ENCODE measurements around the gene GHR. TPM values are rescaled to one million over a fixed set of nuclear protein-coding genes. Genes with fewer than 3 reads are reported as not detected.

The GHR gene
- total RNA-seq, 1 experiment from 2014 or later: 0.05 TPM

DNA sequence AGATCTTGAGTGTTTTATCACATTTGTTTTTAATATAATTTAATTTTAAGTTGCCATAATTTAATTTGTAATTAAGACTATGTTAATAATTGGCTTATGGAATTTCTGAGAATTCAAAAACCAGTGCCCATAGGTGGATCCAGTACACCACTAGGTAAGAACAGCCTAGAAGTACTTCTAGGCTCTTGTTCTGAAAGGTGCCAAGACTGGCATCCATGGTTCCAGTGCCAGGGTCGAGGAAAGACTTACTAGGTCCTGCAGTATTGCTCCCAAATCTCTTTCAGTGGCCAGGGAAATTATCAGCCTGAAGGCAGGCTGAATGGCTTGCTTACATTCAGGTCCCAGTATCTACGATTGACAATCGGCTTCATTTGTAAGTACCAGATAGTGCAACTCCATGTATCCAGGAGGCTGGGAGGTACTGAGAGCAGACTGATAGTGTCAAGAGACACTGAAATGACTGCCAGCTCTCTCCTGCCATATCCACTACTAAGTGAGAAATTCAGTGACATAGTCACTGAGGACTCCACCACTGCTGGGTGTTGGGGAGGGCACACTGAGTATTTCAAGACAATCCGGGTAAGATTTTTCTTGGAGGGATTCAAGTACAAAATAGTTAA lies 174.2 kb downstream of the GHR start:
- CTCF ChIA-PET: no interaction called here
- no peak overlapping the region for H3K4me3 ChIP-seq (ENCODE audit: low read depth in 2 of 2, low read length in 2 of 2)
- TF ChIP-seq, protein P1, sequence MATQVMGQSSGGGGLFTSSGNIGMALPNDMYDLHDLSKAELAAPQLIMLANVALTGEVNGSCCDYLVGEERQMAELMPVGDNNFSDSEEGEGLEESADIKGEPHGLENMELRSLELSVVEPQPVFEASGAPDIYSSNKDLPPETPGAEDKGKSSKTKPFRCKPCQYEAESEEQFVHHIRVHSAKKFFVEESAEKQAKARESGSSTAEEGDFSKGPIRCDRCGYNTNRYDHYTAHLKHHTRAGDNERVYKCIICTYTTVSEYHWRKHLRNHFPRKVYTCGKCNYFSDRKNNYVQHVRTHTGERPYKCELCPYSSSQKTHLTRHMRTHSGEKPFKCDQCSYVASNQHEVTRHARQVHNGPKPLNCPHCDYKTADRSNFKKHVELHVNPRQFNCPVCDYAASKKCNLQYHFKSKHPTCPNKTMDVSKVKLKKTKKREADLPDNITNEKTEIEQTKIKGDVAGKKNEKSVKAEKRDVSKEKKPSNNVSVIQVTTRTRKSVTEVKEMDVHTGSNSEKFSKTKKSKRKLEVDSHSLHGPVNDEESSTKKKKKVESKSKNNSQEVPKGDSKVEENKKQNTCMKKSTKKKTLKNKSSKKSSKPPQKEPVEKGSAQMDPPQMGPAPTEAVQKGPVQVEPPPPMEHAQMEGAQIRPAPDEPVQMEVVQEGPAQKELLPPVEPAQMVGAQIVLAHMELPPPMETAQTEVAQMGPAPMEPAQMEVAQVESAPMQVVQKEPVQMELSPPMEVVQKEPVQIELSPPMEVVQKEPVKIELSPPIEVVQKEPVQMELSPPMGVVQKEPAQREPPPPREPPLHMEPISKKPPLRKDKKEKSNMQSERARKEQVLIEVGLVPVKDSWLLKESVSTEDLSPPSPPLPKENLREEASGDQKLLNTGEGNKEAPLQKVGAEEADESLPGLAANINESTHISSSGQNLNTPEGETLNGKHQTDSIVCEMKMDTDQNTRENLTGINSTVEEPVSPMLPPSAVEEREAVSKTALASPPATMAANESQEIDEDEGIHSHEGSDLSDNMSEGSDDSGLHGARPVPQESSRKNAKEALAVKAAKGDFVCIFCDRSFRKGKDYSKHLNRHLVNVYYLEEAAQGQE (IDR thresholded peaks at IDR 0.05; ENCODE audit: insufficient read depth in 1 of 2, low read depth in 2 of 2, low read length in 1 of 2): no peak
- TF ChIP-seq POLR2AphosphoS5 (IDR thresholded peaks at IDR 0.05; ENCODE audit: low read depth, low read length) (no peak), TCF7L2 (IDR thresholded peaks at IDR 0.05; ENCODE audit: low read depth, low read length) (no peak), SIN3A (IDR thresholded peaks at IDR 0.05; ENCODE audit: borderline replicate concordance, insufficient read depth, low read depth, low read length) (no peak)
- TF ChIP-seq, protein P2, sequence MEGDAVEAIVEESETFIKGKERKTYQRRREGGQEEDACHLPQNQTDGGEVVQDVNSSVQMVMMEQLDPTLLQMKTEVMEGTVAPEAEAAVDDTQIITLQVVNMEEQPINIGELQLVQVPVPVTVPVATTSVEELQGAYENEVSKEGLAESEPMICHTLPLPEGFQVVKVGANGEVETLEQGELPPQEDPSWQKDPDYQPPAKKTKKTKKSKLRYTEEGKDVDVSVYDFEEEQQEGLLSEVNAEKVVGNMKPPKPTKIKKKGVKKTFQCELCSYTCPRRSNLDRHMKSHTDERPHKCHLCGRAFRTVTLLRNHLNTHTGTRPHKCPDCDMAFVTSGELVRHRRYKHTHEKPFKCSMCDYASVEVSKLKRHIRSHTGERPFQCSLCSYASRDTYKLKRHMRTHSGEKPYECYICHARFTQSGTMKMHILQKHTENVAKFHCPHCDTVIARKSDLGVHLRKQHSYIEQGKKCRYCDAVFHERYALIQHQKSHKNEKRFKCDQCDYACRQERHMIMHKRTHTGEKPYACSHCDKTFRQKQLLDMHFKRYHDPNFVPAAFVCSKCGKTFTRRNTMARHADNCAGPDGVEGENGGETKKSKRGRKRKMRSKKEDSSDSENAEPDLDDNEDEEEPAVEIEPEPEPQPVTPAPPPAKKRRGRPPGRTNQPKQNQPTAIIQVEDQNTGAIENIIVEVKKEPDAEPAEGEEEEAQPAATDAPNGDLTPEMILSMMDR (IDR thresholded peaks at IDR 0.05): no peak
- in situ Hi-C loops (cut with HindIII; ENCODE audit: low pct_unique_long_range_greater_than_20kb, low sequenced_read_pairs) (no loop called here), intact Hi-C loops (cut with micrococcal nuclease; ENCODE audit: unreplicated experiment) (no loop called here)
- no peak overlapping the region for H3K27ac ChIP-seq (ENCODE audit: low read length)
- H3K9me3 ChIP-seq (ENCODE audit: control insufficient read depth, insufficient read depth, low read depth, low read length): no peaks in the 10 kb centered on the region
- no peak for DNase-seq (ENCODE audit: low read depth, low spot score)
- H3K27me3 ChIP-seq (ENCODE audit: control insufficient read depth, insufficient read depth, low read length): no peaks in the 10 kb centered on the region
- H3K36me3 ChIP-seq (ENCODE audit: control insufficient read depth, insufficient read depth, low read length): no peaks in the 10 kb centered on the region
- H3K4me1 ChIP-seq (ENCODE audit: control insufficient read depth, insufficient read depth, low read length): no peaks in the 10 kb centered on the region
- BruUV-seq (replicated peaks): no TSS peak
- no peak for ATAC-seq
- POLR2A ChIA-PET: no interaction called here

DNA sequence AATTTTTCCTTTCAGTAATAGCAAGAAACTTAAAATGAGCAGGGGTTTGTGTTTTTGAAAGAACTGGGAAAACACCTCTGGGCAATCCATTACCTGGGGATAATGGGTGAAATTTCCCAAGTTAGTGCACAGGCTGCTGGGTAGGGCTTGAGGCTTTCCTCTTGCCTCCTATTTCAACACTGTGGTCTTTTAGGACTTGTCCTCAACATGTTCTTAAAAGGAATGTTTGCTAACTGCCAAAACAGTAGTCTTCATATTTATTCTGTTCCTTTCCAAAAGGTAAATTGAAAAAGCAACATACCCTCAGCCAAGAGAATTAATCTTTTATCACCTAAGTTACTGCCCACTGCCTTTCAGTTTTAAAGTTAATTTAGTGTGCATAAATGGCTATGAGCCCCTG lies 175.1 kb downstream of the GHR start:
- no peaks in the 10 kb centered on the region for H3K36me3 ChIP-seq (ENCODE audit: control insufficient read depth, insufficient read depth, low read length)
- H3K27me3 ChIP-seq (ENCODE audit: control insufficient read depth, insufficient read depth, low read length): peaks cover 2% of the 10 kb centered on the region; the same call in 1 of the 2 replicates
- TF ChIP-seq POLR2AphosphoS5 (IDR thresholded peaks at IDR 0.05; ENCODE audit: low read depth, low read length): no peak
- TF ChIP-seq TCF7L2 (IDR thresholded peaks at IDR 0.05; ENCODE audit: low read depth, low read length): no peak
- TF ChIP-seq SIN3A (IDR thresholded peaks at IDR 0.05; ENCODE audit: borderline replicate concordance, insufficient read depth, low read depth, low read length): no peak
- TF ChIP-seq, protein P1 (IDR thresholded peaks at IDR 0.05; ENCODE audit: insufficient read depth in 1 of 2, low read depth in 2 of 2, low read length in 1 of 2): no peak
- TF ChIP-seq, protein P2 (IDR thresholded peaks at IDR 0.05): no peak
- no peak overlapping the region for H3K4me3 ChIP-seq (ENCODE audit: low read depth in 2 of 2, low read length in 2 of 2)
- no peaks in the 10 kb centered on the region for H3K9me3 ChIP-seq (ENCODE audit: control insufficient read depth, insufficient read depth, low read depth, low read length)
- ATAC-seq (no peak), DNase-seq (ENCODE audit: low read depth, low spot score) (no peak)
- ChIA-PET POLR2A (no interaction called here), CTCF (no interaction called here)
- no TSS peak for BruUV-seq (replicated peaks)
- intact Hi-C loops (cut with micrococcal nuclease; ENCODE audit: unreplicated experiment) (no loop called here), in situ Hi-C loops (cut with HindIII; ENCODE audit: low pct_unique_long_range_greater_than_20kb, low sequenced_read_pairs) (no loop called here)
- no peak overlapping the region for H3K27ac ChIP-seq (ENCODE audit: low read length)
- no peaks in the 10 kb centered on the region for H3K4me1 ChIP-seq (ENCODE audit: control insufficient read depth, insufficient read depth, low read length)

Data from Panc1 (cell line).